OCI-LY7 (cell line): Measurements from ENCODE around the gene FRMD5. TPM values are rescaled to one million over a fixed set of nuclear protein-coding genes. Genes with fewer than 3 reads are reported as not detected.

Source experiments
- BruUV-seq: library from RNA; stranded (reverse); fragments of 400-500 nt; replicated peaks from 2 replicates; lab custom pipeline; 2021; lab: Mats Ljungman, UMichigan
- CTCF ChIA-PET: fragments of 300-600 bp; sonication (Branson Sonifier 250); formaldehyde crosslinking; loops from one replicate; lab custom pipeline; 2022; ENCODE audit warnings: antibody characterized with exemption; ENCODE audit not compliant: unreplicated experiment; lab: Charles Lee
- POLR2A ChIA-PET: fragments of 300-600 bp; sonication (Branson Sonifier 250); formaldehyde crosslinking; loops from one replicate; lab custom pipeline; 2022; ENCODE audit warnings: antibody characterized with exemption; lab: Charles Lee
- DNase-seq: peaks from one replicate; pipeline ENCODE4 v3.0.0-alpha.2; 2015; ENCODE audit warnings: low spot score
- H2AFZ ChIP-seq: fragments of 200-600 bp; sonication (generic), shearing (Covaris generic); 2 replicates; pipeline ENCODE4 v1.6.1; 2014; ENCODE audit warnings: mild to moderate bottlenecking, antibody characterized with exemption, low read length, moderate library complexity
- H3K27ac ChIP-seq: fragments of 200-600 bp; sonication (generic); 2 replicates; pipeline ENCODE4 v1.5.1; 2014; ENCODE audit warnings: mixed run types, low read depth, mild to moderate bottlenecking, moderate library complexity, low read length, inconsistent platforms; ENCODE audit not compliant: poor library complexity, severe bottlenecking
- H3K36me3 ChIP-seq: fragments of 200-600 bp; sonication (generic); 2 replicates; pipeline ENCODE4 v1.6.1; 2014; ENCODE audit warnings: mild to moderate bottlenecking, antibody characterized with exemption, low read length, moderate library complexity, mixed read lengths; ENCODE audit not compliant: insufficient read depth
- H3K4me1 ChIP-seq: fragments of 200-600 bp; sonication (generic); 2 replicates; pipeline ENCODE4 v1.5.1; 2014; ENCODE audit warnings: mild to moderate bottlenecking, low read length; ENCODE audit not compliant: insufficient read depth, poor library complexity, severe bottlenecking
- H3K4me2 ChIP-seq: fragments of 200-600 bp; sonication (generic); 2 replicates; pipeline ENCODE4 v1.6.1; 2014; ENCODE audit warnings: mild to moderate bottlenecking, low read length
- H3K4me3 ChIP-seq: fragments of 200-600 bp; sonication (generic); 2 replicates; pipeline ENCODE4 v1.5.1; 2014; ENCODE audit warnings: mild to moderate bottlenecking, low read depth, low read length; ENCODE audit not compliant: poor library complexity, severe bottlenecking
- H3K79me2 ChIP-seq: fragments of 200-600 bp; sonication (generic); 2 replicates; pipeline ENCODE4 v1.6.1; 2016; ENCODE audit warnings: low read depth, mild to moderate bottlenecking, low read length, moderate library complexity, mixed read lengths; ENCODE audit not compliant: insufficient read depth
- H3K9me2 ChIP-seq: fragments of 200-600 bp; sonication (generic); 2 replicates; pipeline ENCODE4 v1.6.1; 2016; ENCODE audit warnings: mild to moderate bottlenecking, low read length, mixed read lengths; ENCODE audit not compliant: insufficient read depth
- H3K9me3 ChIP-seq: fragments of 200-600 bp; sonication (generic); 2 replicates; pipeline ENCODE4 v1.6.1; 2014; ENCODE audit warnings: mild to moderate bottlenecking, mixed run types, low read length, mixed read lengths
- H4K20me1 ChIP-seq: fragments of 200-600 bp; sonication (generic); 2 replicates; pipeline ENCODE4 v1.6.1; 2014; ENCODE audit warnings: mild to moderate bottlenecking, antibody characterized with exemption, low read length, moderate library complexity, mixed read lengths; ENCODE audit not compliant: insufficient read depth
- CTCF ChIP-seq: fragments of 200-600 bp; sonication (generic); conservative IDR thresholded peaks from 2 replicates; pipeline ENCODE4 v1.5.1; 2014; ENCODE audit warnings: mild to moderate bottlenecking, antibody characterized with exemption, low read length, moderate library complexity, mixed read lengths
- EZH2phosphoT487 ChIP-seq: fragments of 200-600 bp; sonication (generic); IDR thresholded peaks from 2 replicates; pipeline ENCODE4 v1.6.1; 2018; ENCODE audit warnings: low read depth, borderline replicate concordance, mild to moderate bottlenecking, mixed run types, antibody characterized with exemption, low read length, moderate library complexity, mixed read lengths
- intact Hi-C: fragments of 100-400 bp; cut with micrococcal nuclease; formaldehyde crosslinking; loops from one replicate; pipeline ENCODE4 v1.10.0; 2022; ENCODE audit not compliant: unreplicated experiment
- total RNA-seq, 2 experiments: library from RNA; depleted of rRNA in 1 of 2; stranded (reverse); fragments of >200 nt in 1 of 2; shearing (Covaris generic) in 1 of 2; gene quantifications; 2 replicates each; pipeline ENCODE4 v1.2.3, GENCODE V29; 2014 to 2022

FRMD5 gene
- total RNA-seq, 2 experiments from 2014 or later: not detected

DNA sequence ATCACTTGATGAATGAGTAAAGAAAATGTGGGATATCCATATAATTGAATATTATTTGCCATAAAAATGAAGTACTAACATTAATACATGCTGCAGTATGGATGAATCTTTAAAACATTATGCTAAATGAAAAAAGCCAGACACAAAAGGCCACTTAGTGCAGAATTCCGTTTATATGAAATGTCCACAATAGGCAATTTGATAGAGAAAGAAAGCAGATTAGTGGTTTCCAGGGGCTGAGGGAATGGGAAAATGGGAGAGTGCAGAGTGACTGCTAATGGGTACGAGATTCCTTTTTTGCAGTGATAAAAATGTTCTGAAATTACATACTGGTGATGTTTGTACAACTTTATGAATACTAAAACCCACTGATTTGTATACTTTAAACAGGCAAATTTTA is 126.7 kb downstream of the FRMD5 start:
- H2AFZ ChIP-seq: no peak overlapping the region
- CTCF ChIA-PET: no interaction called here
- no peaks in the 10 kb centered on the region for H3K79me2 ChIP-seq
- no peak overlapping the region for H3K27ac ChIP-seq
- POLR2A ChIA-PET: no interaction called here
- no peak for DNase-seq
- no peaks in the 10 kb centered on the region for H3K4me1 ChIP-seq
- TF ChIP-seq EZH2phosphoT487: no peak
- no TSS peak for BruUV-seq
- no peaks in the 10 kb centered on the region for H3K9me2 ChIP-seq
- no peaks in the 10 kb centered on the region for H3K36me3 ChIP-seq
- no peak overlapping the region for H3K4me3 ChIP-seq
- H3K4me2 ChIP-seq: no peak overlapping the region
- intact Hi-C loops: no loop called here
- H3K9me3 ChIP-seq: no peaks in the 10 kb centered on the region
- no peaks in the 10 kb centered on the region for H4K20me1 ChIP-seq

GRCh38 chr15:44066211-44066827 is 128.8 kb downstream of the FRMD5 start:
- intact Hi-C loops: loop anchor here (2.0 kb wide), 1 partner anchor 164 kb away; no protein-coding TSS in a partner anchor
- H3K9me2 ChIP-seq: no peaks in the 10 kb centered on the region
- no peak overlapping the region for H3K4me2 ChIP-seq
- POLR2A ChIA-PET: interaction anchor here (1.1 kb wide), 1 partner anchor 72 kb away, joined by 3 read pairs; no protein-coding TSS in a partner anchor
- no peaks in the 10 kb centered on the region for H3K36me3 ChIP-seq
- BruUV-seq: no TSS peak
- H3K79me2 ChIP-seq: no peaks in the 10 kb centered on the region
- CTCF ChIA-PET: no interaction called here
- H3K4me3 ChIP-seq: no peak overlapping the region
- peak; percentile 83 for DNase-seq
- no peaks in the 10 kb centered on the region for H3K4me1 ChIP-seq
- 0 out of 2 replicates have a peak overlapping the region, but pooled peaks have one; percentile 1 for H2AFZ ChIP-seq
- H3K9me3 ChIP-seq: no peaks in the 10 kb centered on the region
- no peak overlapping the region for H3K27ac ChIP-seq
- TF ChIP-seq CTCF (peak; percentile 98), EZH2phosphoT487 (no peak)
- no peaks in the 10 kb centered on the region for H4K20me1 ChIP-seq

DNA sequence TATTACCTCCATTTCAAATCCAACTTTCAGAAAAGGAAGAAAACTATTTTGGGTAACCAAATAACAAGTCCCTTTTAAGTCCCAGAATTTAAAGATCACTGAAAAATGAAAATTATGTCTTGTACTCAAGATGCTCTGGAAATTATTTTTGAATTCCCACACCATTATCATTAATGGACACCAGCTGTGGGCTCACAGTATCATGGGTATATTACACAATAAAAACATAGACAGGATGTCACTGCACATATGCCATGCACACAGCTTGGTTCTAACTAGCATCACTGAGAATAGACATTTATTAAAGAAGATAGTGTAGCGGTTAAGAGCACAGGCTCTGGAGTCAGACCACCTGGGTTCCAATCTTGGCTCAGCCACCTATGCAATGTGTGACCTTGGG is 130.4 kb downstream of the FRMD5 start:
- ChIA-PET CTCF (no interaction called here), POLR2A (no interaction called here)
- Histone ChIP-seq H4K20me1 (no peaks in the 10 kb centered on the region), H3K27ac (no peak overlapping the region), H3K4me3 (no peak overlapping the region), H3K36me3 (no peaks in the 10 kb centered on the region), H3K9me2 (no peaks in the 10 kb centered on the region), H3K79me2 (no peaks in the 10 kb centered on the region), H3K9me3 (no peaks in the 10 kb centered on the region), H2AFZ (no peak overlapping the region), H3K4me1 (no peaks in the 10 kb centered on the region), H3K4me2 (no peak overlapping the region)
- intact Hi-C loops: no loop called here
- BruUV-seq: no TSS peak
- no peak for DNase-seq
- TF ChIP-seq EZH2phosphoT487: no peak
- no peak for TF ChIP-seq CTCF
